Panc1 (cell line): ENCODE data around the gene DSCAM. TPM values are rescaled to one million over a fixed set of nuclear protein-coding genes. Genes with fewer than 3 reads are reported as not detected.

Experiments used
- ATAC-seq: fragments of 200-7000 bp; cut with Tn5 transposase; 2 replicates; pipeline ENCODE4 v1.9.1; 2020; ENCODE audit warnings: mild to moderate bottlenecking, moderate library complexity
- BruUV-seq: library from RNA; stranded (reverse); fragments of 400-500 nt; replicated peaks from 2 replicates; lab custom pipeline; 2021; lab: Mats Ljungman, UMichigan
- CTCF ChIA-PET: fragments of 300-600 bp; sonication (Branson Sonifier 250); formaldehyde crosslinking; loops from one replicate; lab custom pipeline; 2022; ENCODE audit warnings: antibody characterized with exemption; lab: Charles Lee
- POLR2A ChIA-PET: fragments of 300-600 bp; sonication (Branson Sonifier 250); formaldehyde crosslinking; loops from one replicate; lab custom pipeline; 2022; ENCODE audit warnings: antibody characterized with exemption; lab: Charles Lee
- DNase-seq: peaks from one replicate; pipeline ENCODE4 v3.0.0-alpha.2; 2010; ENCODE audit warnings: low read depth, low spot score
- H3K27ac ChIP-seq: 2 replicates; pipeline ENCODE4 v1.5.1; 2011; ENCODE audit warnings: mild to moderate bottlenecking, low read length, inconsistent platforms
- H3K27me3 ChIP-seq: fragments of 200-500 bp; sonication (Bioruptor generic); 2 replicates; pipeline ENCODE4 v1.6.0; 2014; ENCODE audit warnings: low read length, inconsistent platforms; ENCODE audit not compliant: control insufficient read depth, insufficient read depth
- H3K36me3 ChIP-seq: fragments of 200-500 bp; sonication (Bioruptor generic); 2 replicates; pipeline ENCODE4 v1.5.1; 2014; ENCODE audit warnings: inconsistent platforms, mild to moderate bottlenecking, low read length, moderate library complexity; ENCODE audit not compliant: control insufficient read depth, insufficient read depth
- H3K4me1 ChIP-seq: 2 replicates; pipeline ENCODE4 v1.5.1; 2011; ENCODE audit warnings: inconsistent platforms, mild to moderate bottlenecking, low read length, moderate library complexity; ENCODE audit not compliant: control insufficient read depth, insufficient read depth
- H3K4me3 ChIP-seq, 2 experiments: 2 replicates each; pipeline ENCODE4 v1.5.1; 2011 to 2012; ENCODE audit warnings: low read depth in 2 of 2, low read length in 2 of 2, mild to moderate bottlenecking in 2 of 2, inconsistent platforms in 1 of 2, moderate library complexity in 1 of 2
- H3K9me3 ChIP-seq: fragments of 200-500 bp; sonication (Bioruptor generic); 2 replicates; pipeline ENCODE4 v1.5.1; 2014; ENCODE audit warnings: low read depth, mild to moderate bottlenecking, inconsistent platforms, low read length, moderate library complexity; ENCODE audit not compliant: control insufficient read depth, insufficient read depth
- CTCF ChIP-seq: fragments of 450-650 bp; IDR thresholded peaks from 2 replicates; pipeline ENCODE4 v1.5.1; 2017; ENCODE audit warnings: mild to moderate bottlenecking
- POLR2AphosphoS5 ChIP-seq: IDR thresholded peaks from 2 replicates; pipeline ENCODE4 v1.6.1; 2012; ENCODE audit warnings: mild to moderate bottlenecking, low read depth, low read length, moderate library complexity
- REST ChIP-seq, 2 experiments: IDR thresholded peaks; 2 replicates each; pipeline ENCODE4 v1.6.1; 2011 to 2012; ENCODE audit warnings: low read depth in 2 of 2, control low read depth in 1 of 2, low read length in 1 of 2, mild to moderate bottlenecking in 1 of 2, moderate library complexity in 1 of 2; ENCODE audit not compliant: insufficient read depth in 1 of 2
- SIN3A ChIP-seq: IDR thresholded peaks from 2 replicates; pipeline ENCODE4 v1.6.1; 2012; ENCODE audit warnings: low read depth, mild to moderate bottlenecking, low read length, moderate library complexity, borderline replicate concordance; ENCODE audit not compliant: insufficient read depth
- TCF7L2 ChIP-seq: IDR thresholded peaks from 2 replicates; pipeline ENCODE4 v1.6.1; 2011; ENCODE audit warnings: mild to moderate bottlenecking, low read depth, low read length, inconsistent platforms
- in situ Hi-C: cut with HindIII; loops from 2 replicates; pipeline ENCODE4 v1.10.0; 2016; ENCODE audit warnings: low sequenced_read_pairs, low pct_unique_long_range_greater_than_20kb
- intact Hi-C: fragments of 100-400 bp; cut with micrococcal nuclease; formaldehyde crosslinking; loops from one replicate; pipeline ENCODE4 v1.10.0; 2022; ENCODE audit not compliant: unreplicated experiment
- total RNA-seq: library from RNA; stranded (reverse); gene quantifications from one replicate; pipeline ENCODE4 v1.2.1, GENCODE V29; 2021; ENCODE audit not compliant: unreplicated experiment

The DSCAM gene
- total RNA-seq, 1 experiment from 2014 or later = not detected

GRCh38 chr21:39979321-39979720, 867.6 kb downstream of the DSCAM start:
- Histone ChIP-seq H3K4me1 (no peaks in the 10 kb centered on the region), H3K27me3 (no peaks in the 10 kb centered on the region), H3K36me3 (no peaks in the 10 kb centered on the region), H3K9me3 (no peaks in the 10 kb centered on the region), H3K4me3 (no peak overlapping the region), H3K27ac (no peak overlapping the region)
- intact Hi-C loops = no loop called here
- DNase-seq (no peak), ATAC-seq (no peak)
- POLR2A ChIA-PET = no interaction called here
- CTCF ChIA-PET = no interaction called here
- no TSS peak for BruUV-seq
- in situ Hi-C loops = no loop called here
- TF ChIP-seq CTCF (no peak), REST (IDR thresholded peaks at IDR 0.05; ENCODE audit: insufficient read depth in 1 of 2, low read depth in 2 of 2, low read length in 1 of 2) (no peak), TCF7L2 (no peak), SIN3A (no peak), POLR2AphosphoS5 (no peak)

- no peak overlapping the region for H3K27ac ChIP-seq
- in situ Hi-C loops = no loop called here
- no peak for ATAC-seq
Measured at GRCh38 chr21:39976800-39977199, 870.2 kb downstream of the DSCAM start.

More at GRCh38 chr21:39976800-39977199, 870.2 kb downstream of the DSCAM start:
- no peak for TF ChIP-seq POLR2AphosphoS5
- no peak for TF ChIP-seq SIN3A
- no peak for TF ChIP-seq CTCF
- TF ChIP-seq TCF7L2 = no peak
- no peak for TF ChIP-seq REST (IDR thresholded peaks at IDR 0.05; ENCODE audit: insufficient read depth in 1 of 2, low read depth in 2 of 2, low read length in 1 of 2)
- H3K9me3 ChIP-seq = no peaks in the 10 kb centered on the region
- ChIA-PET POLR2A (no interaction called here), CTCF (no interaction called here)
- no peak overlapping the region for H3K4me3 ChIP-seq
- no peaks in the 10 kb centered on the region for H3K27me3 ChIP-seq
- H3K36me3 ChIP-seq = no peaks in the 10 kb centered on the region
- DNase-seq = no peak
- no TSS peak for BruUV-seq
- intact Hi-C loops = no loop called here
- no peaks in the 10 kb centered on the region for H3K4me1 ChIP-seq
